Activated naive CD4-positive, alpha-beta T cell treated with anti-CD3 and anti-CD28 coated beads, Interleukin-2, amount 50 U/mL, for 72 hours (primary cell): Measurements from ENCODE around the gene TOM1L1. TPM values are rescaled to one million over a fixed set of nuclear protein-coding genes. Genes with fewer than 3 reads are reported as not detected.
"Not testable (repeated sequence)": the region's sequence is repeated elsewhere in the genome, so short reads cannot be mapped to it uniquely, and the experiment has no call there.

Source experiments
- ATAC-seq, 2 donors: fragments of 150-1000 bp; cut with Tn5 transposase; 2 replicates each; pipeline ENCODE4 v1.10.0; 2021; ENCODE audit warnings: mild to moderate bottlenecking in 2 of 2, moderate library complexity in 2 of 2
- DNase-seq, 2 donors: peaks; one replicate each; pipeline ENCODE4 v3.0.0; 2021 to 2022; ENCODE audit warnings: low spot score in 2 of 2
- H3K27ac Mint-ChIP-seq, 2 donors: one replicate each; pipeline ENCODE4 v1.8.0; 2022; ENCODE audit warnings: mild to moderate bottlenecking in 2 of 2, mixed read lengths in 2 of 2
- H3K36me3 Mint-ChIP-seq, 2 donors: one replicate each; pipeline ENCODE4 v1.8.0; 2022; ENCODE audit warnings: mixed read lengths in 2 of 2
- H3K9me3 Mint-ChIP-seq, 2 donors: one replicate each; pipeline ENCODE4 v1.8.0; 2022; ENCODE audit warnings: mixed read lengths in 2 of 2
- total RNA-seq, 2 donors: library from RNA; stranded (reverse); gene quantifications; one replicate each; pipeline ENCODE4 v1.2.3, GENCODE V29; 2022

The TOM1L1 gene
- total RNA-seq: 1 to 10 TPM; 1.0 to 1.7 TPM

GRCh38 chr17:54900457-54901229 is at the start of gene TOM1L1:
TOM1L1 (plus strand) TSS chr17:54900852; CDS start chr17:54900866, 14 bp downstream.
- DNase-seq: peak in 1 of 2 donors; percentile 48
- Mint-ChIP-seq H3K36me3 (no peaks in the 10 kb centered on the region), H3K9me3 (no peaks in the 10 kb centered on the region), H3K27ac (no peak within 1 kb of the TSS)
- ATAC-seq: peak; percentile 74 to 93

GRCh38 chr17:54859187-54859586 is 41.5 kb upstream of the TOM1L1 start:
- Mint-ChIP-seq H3K36me3 (no peaks in the 10 kb centered on the region), H3K9me3 (peaks cover 0 to 4% of the 10 kb centered on the region in 2 donors), H3K27ac (no peak overlapping the region)
- no peak for DNase-seq
- no peak for ATAC-seq

DNA sequence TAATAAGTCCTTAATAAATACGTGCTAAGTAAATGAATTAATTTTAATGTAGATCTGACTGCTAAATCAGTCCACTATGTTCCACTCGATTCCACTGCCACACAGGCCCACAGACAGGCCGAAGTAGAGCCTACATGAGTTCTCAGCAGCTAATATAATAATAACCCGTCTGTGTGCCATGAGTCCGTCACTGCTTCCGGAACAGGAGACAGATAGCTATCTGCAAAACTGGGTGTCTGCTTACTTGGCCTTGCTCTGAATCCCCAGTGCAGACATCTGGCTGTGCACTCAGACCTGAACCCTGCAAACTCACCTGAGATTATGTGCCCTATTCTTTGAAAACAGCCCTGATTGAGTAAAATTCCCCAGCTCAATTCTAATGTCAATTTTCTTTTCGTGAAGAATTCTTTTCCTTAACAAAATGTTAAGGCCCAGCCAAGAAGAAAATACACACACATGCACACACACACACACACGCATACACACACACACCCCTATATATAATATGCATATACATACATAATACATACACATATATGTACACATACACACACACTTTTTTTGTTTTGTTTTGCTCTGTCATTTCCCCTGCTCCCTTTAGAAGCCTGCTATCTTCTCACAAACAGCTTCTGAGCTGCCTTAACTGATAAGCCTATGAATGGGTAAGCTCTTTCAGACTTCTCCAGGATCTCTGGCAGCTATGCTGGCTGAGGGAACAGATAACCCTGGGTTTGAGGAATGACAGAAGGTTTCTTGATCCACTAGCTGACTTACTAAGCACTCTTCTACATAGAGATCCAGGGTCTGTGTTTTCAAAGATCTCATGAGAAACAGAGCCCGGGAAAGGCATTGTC is 39.8 kb upstream of the TOM1L1 start:
- DNase-seq: no peak
- Mint-ChIP-seq H3K27ac (no peak overlapping the region), H3K36me3 (no peaks in the 10 kb centered on the region), H3K9me3 (peaks cover 0 to 4% of the 10 kb centered on the region in 2 donors)
- ATAC-seq: no peak

GRCh38 chr17:54861471-54861983 is 39.1 kb upstream of the TOM1L1 start:
- peaks cover 0 to 4% of the 10 kb centered on the region in 2 donors for H3K9me3 Mint-ChIP-seq
- no peaks in the 10 kb centered on the region for H3K36me3 Mint-ChIP-seq
- DNase-seq: no peak
- ATAC-seq: no peak
- H3K27ac Mint-ChIP-seq: no peak overlapping the region

- peaks cover 0 to 4% of the 10 kb centered on the region in 2 donors for H3K9me3 Mint-ChIP-seq
- DNase-seq (no peak), ATAC-seq (no peak)
- H3K36me3 Mint-ChIP-seq: no peaks in the 10 kb centered on the region
- H3K27ac Mint-ChIP-seq: no peak overlapping the region
These were observed 37.5 kb upstream of the TOM1L1 start for GRCh38 chr17:54863176-54863575.

GRCh38 chr17:54864070-54864469 is 36.6 kb upstream of the TOM1L1 start:
- ATAC-seq (no peak), DNase-seq (no peak)
- Mint-ChIP-seq H3K27ac (no peak overlapping the region), H3K9me3 (peaks cover 0 to 4% of the 10 kb centered on the region in 2 donors), H3K36me3 (no peaks in the 10 kb centered on the region)

DNA sequence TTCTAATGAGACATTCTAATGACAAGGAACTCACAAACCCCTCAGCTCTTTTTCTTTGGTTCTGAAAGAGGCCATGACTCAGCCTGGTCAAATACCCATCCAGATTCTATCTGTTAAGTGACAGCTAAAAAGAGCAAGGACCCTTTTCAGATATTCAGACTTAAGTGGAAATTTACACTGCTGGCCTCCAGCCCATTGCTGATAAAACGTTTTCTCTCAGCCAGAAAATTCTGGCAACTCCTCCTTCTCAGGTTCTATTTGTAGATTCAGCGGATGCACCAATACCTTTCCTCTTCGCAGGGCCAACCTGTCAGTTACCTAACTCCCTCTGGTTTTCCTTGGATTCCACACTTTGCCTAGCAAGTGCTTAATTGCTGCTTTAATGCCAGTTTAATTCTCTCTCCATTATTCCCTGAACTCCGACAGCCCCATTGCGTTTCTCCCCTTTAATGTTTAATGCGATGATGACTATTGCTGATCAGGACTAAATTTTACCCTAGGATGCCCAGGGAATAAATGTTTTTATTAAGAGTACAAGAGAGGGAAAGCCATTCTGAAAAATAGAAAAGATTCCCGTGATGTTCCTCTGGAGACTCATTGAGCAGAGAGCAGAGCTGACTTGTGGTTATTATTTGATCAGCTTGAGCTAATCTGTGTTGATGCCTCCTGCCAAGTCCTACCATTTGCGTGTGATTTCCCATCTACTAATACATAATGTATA is 35.9 kb upstream of the TOM1L1 start:
- no peak overlapping the region for H3K27ac Mint-ChIP-seq
- no peak for DNase-seq
- ATAC-seq: no peak
- H3K36me3 Mint-ChIP-seq: no peaks in the 10 kb centered on the region
- peaks cover 0 to 4% of the 10 kb centered on the region in 2 donors for H3K9me3 Mint-ChIP-seq

DNA sequence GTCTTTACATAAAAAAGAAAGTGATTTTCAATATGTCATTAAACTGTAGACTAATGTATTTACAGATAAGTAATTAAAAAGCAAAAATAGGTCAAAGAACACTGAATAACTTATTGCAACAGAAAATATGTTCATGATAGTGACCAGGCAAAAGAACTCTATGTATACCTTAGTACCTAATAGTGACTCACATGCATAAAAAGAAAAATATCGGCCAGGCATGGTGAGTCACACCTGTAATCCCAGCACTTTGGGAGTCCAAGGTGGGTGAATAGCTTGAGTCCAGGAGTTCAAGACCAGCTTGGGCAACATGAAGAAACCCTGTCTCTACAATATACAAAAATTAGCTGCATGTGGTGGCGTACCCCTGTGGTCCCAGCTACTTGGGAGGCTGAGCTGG is 33.0 kb upstream of the TOM1L1 start:
- H3K9me3 Mint-ChIP-seq: peaks cover 0 to 3% of the 10 kb centered on the region in 2 donors
- DNase-seq (no peak), ATAC-seq (no peak)
- no peaks in the 10 kb centered on the region for H3K36me3 Mint-ChIP-seq
- H3K27ac Mint-ChIP-seq: no peak overlapping the region

DNA sequence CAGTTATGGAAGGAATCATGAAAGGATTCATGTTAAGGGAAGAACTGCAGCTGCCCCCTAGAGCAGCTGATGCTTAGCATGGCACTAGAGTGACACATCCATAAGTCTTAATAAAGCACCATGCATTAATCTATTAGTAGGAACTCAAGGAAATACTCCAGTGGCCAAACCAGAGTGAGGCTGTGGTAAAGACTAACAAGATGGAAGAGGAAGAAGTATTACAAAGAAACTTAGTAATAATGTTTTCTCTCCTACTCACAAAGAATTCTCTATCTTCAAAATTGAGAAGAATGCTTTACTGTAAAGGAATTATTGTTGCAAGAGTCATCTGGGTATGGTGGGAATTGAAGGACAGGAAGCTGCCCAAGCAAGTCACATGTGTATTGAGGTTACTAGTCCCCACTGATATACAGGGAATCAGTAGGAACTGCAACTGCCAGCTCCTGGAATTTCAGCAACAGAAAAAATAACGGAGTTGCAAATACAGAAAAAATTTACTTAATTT is 29.9 kb upstream of the TOM1L1 start:
- no peaks in the 10 kb centered on the region for H3K9me3 Mint-ChIP-seq
- no peak overlapping the region for H3K27ac Mint-ChIP-seq
- H3K36me3 Mint-ChIP-seq: no peaks in the 10 kb centered on the region
- ATAC-seq (no peak), DNase-seq (no peak)

DNA sequence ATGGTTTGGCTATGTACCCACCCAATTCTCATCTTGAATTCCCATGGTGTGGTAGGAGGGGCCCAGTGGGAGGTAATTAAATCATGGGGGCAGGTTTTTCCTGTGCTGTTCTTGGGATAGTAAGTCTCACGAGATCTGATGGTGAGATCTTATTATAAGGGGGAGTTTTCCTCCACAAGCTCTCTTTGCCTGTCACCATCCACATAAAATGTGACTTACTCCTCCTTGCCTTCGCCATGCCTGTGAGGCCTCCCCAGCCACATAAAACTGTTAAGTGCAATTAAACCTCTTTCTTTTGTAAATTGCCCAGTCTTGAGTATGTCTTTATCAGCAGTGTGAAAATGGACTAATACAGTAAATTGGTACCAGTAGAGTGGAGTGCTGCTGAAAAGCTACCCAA is 24.7 kb upstream of the TOM1L1 start:
- not testable (repeated sequence) for H3K36me3 Mint-ChIP-seq, H3K9me3 Mint-ChIP-seq, DNase-seq, H3K27ac Mint-ChIP-seq, ATAC-seq

- DNase-seq (no peak), ATAC-seq (no peak)
- H3K9me3 Mint-ChIP-seq: peaks cover 0 to 3% of the 10 kb centered on the region in 2 donors
- no peak overlapping the region for H3K27ac Mint-ChIP-seq
- H3K36me3 Mint-ChIP-seq: no peaks in the 10 kb centered on the region
These were observed 23.9 kb upstream of the TOM1L1 start for GRCh38 chr17:54876656-54877195.

GRCh38 chr17:54881255-54881972 is 19.2 kb upstream of the TOM1L1 start:
- DNase-seq (no peak), ATAC-seq (no peak)
- H3K36me3 Mint-ChIP-seq: no peaks in the 10 kb centered on the region
- H3K9me3 Mint-ChIP-seq: peaks cover 0 to 3% of the 10 kb centered on the region in 2 donors
- H3K27ac Mint-ChIP-seq: no peak overlapping the region

DNA sequence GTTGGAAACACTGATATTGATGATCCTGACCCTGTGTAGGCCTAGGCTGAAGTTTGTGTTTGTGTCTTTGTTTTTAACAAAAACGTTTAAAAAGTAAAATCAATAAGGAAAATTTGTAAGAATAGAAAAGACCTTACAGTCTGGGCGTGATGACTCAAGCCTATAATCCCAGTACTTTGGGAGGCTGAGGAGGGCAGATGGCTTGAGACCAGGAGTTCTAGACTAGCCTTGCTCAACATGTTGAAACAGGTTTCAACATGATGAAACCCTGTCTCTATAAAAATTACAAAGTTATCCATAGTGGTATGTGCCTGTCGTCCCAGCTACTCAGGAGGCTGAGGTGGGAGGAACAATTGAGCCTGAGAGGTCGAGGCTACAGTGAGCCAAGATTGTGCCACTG is 18.3 kb upstream of the TOM1L1 start:
- no peak for ATAC-seq
- H3K36me3 Mint-ChIP-seq: no peaks in the 10 kb centered on the region

GRCh38 chr17:54882950-54883349 is 17.7 kb upstream of the TOM1L1 start:
- DNase-seq (no peak), ATAC-seq (peak; percentile 34 to 100)
- Mint-ChIP-seq H3K9me3 (peaks cover 0 to 3% of the 10 kb centered on the region in 2 donors), H3K27ac (no peak overlapping the region), H3K36me3 (no peaks in the 10 kb centered on the region)

More for the DNA sequence above, 18.3 kb upstream of the TOM1L1 start:
- no peak for DNase-seq
- Mint-ChIP-seq H3K9me3 (peaks cover 0 to 3% of the 10 kb centered on the region in 2 donors), H3K27ac (no peak overlapping the region)

- ATAC-seq (no peak), DNase-seq (no peak)
- H3K27ac Mint-ChIP-seq: no peak overlapping the region
- H3K9me3 Mint-ChIP-seq: no peaks in the 10 kb centered on the region
- no peaks in the 10 kb centered on the region for H3K36me3 Mint-ChIP-seq
These were observed 16.7 kb upstream of the TOM1L1 start for GRCh38 chr17:54883939-54884338.

- DNase-seq (no peak), ATAC-seq (no peak)
- Mint-ChIP-seq H3K9me3 (no peaks in the 10 kb centered on the region), H3K36me3 (no peaks in the 10 kb centered on the region), H3K27ac (no peak overlapping the region)
These were observed 12.9 kb upstream of the TOM1L1 start for GRCh38 chr17:54887787-54888186.
